HG03432 (cell line): Measurements from ENCODE around the gene ZNF497.
A peak's percentile ranks its signal among the peaks of the same experiment; 100 is the strongest.

Experiments used
- ATAC-seq: cut with Tn5 transposase; IDR thresholded peaks from one replicate; pipeline ENCODE4 v1.9.1; 2021; ENCODE audit warnings: mild to moderate bottlenecking, moderate library complexity; ENCODE audit not compliant: unreplicated experiment

ZNF497 gene

DNA sequence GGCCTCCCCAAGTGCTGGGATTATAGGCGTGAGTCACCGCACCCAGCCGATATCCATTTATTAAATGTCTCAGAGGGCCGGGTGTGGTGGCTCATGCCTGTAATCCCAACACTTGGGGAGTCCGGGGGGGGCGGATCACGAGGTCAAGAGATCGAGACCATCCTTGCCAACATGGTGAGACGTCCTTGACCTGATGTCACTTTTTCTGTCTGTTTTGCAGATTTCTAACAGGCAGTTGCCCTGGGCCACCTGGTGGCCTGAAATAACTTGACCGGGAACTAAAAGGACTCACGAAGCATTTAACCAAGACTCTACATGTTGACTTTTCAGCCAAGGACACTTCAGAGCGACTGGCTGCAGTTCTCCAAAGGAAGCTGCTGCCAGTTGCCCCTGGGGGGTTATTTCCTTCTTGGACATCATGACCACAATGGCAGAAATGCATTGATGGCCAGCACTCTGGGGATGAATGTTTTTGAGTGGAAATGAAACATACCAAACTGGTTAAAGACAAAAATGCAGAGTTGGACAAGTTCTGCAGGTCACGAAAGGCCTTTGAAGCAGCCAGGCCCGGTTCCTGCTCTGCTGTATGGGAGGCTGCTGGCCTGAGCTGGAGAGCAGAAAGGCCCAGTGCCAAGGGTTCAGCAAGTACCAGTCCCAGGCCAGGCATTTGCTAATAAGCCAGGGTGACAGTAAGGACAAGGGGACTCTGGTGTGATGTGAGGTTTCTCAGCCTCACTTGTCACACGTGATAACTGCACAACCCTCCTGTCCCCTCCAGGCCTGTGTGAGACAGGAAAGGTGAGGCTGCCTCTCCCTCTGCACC, 10.0 kb upstream of the ZNF497 start:
- ATAC-seq: no peak

DNA sequence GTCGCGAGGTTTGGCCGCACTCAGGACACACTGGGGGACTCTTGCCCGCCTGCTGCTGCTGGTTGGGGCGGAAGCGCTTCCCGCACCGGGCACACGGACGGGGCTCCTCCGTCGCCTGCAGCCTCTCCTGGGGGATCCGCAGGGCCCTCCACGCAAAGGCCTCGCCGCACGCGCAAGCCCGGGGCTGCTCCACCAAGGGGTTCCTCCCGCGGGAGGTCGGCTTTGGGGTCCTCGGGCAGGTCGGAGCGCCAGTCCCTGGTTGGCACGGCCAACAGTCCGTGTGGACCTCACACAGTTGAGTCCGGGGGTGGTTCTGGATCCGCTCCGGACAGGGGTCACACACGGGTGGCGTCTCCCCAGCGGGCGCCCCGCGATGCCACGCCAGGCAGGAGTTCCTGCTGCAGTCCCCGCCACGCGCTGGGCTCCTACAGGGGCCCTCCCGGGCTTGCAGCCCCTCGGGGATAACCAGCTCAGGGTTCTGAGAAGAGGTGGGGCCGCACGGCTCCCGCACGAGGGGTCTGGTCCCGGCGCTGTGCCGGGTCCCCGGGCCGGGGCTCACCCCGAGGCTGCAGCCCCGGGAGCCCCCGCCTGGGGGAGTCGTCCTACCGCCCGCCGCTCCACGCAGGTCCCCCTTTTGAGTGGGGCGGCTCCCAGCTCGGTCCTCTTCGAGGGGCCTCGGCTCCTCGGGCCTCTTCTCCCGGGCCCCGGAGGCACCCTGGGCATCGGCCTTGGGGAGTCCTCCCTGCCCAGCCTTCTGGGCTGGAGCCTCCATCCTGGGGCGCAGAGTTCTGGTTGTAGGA, 6.2 kb upstream of the ZNF497 start:
- ATAC-seq: no peak

DNA sequence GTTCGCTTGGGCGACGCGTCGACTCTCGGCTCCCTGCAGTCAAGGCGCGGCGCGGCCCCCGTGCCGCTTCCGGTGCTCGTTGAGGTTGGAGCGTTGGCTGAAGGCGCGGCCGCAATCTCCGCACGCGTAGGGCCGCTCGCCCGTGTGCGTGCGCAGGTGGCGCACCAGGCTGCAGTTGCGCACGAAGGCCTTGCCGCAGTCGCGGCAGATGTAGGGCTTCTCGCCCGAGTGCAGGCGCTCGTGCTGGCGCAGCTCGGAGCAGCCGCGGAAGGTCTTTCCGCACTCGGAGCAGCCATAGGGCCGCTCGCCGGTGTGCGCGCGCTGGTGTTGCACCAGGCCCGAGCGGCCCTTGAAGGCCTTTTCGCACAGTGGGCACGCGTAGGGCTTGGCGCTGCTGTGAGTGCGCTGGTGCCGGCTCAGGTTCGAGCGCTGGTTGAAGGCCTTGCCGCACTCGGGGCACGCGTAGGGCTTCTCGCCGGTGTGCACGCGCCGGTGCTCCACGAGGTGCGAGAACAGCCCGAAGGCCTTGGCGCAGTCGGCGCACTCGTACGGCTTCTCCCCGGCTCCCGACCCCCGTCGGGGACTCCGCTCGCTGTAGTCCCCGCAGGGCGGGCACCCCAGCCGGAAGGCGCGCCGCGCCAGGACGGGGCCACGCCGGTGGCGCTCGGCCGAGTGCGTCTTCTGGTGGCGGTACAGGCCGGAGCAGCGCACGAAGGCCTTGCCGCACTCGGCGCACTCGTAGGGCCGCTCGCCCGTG, 5.3 kb upstream of the ZNF497 start:
- no peak for ATAC-seq

DNA sequence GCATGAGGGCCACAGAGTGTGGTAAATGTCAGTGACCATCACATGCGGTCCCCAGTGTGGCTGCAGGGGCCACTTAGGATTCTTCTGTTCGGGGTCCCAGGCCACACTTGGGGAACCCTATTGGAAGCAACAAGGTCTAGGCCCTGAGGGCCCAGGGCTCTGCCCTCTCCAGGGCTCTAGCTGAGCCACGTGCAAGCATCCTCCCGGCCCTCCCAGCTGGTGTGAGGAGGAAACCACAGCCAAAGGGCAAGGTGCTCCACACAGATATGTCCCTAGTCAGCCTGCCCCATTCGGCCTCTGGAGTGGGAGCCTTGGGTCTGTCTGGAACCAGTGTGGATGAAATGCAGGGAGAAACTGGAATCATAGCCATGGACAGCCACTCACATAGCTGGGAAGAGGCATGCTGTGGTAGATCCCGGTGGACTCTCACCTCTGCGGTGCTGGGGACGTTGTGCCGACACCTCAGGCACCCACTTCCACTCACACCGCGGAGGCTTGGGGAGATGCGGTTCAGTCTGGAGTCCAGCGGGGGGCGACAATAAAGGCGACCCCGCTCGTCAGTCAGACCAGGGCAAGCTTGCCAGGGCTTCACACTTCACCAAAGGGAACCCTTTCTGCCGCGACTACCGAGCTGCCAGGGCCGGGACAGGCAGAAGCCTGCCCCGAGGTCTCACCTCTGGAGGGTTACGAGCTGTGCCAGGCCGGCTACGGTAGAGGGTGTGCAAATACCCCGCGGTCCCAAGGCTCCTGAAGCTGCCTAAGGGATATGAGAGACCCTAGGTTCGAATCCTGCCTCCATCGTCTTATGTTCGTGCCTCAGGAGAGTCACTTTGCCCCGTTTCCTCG, 4.3 kb upstream of the ZNF497 start:
- no peak for ATAC-seq

DNA sequence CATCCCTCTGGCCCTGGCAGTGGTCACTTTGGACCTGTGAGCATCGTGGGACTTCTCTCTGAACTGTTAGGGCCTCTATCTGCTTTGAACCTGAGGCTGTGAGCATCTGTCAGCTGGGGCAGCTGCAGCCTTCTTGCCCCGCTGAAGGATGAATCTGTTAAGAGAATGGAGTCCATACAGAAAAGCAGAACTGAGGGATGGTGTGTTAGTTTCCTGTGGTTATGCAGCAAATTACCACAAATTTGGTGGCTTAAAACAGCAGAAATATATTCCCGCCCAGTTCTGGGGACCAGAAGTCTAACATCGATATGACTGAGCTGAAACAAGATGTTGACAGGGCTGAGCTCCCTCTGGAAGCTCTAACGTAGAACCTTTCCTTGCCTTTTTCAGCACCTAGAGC, 1.6 kb upstream of the ZNF497 start:
- ATAC-seq: no peak

DNA sequence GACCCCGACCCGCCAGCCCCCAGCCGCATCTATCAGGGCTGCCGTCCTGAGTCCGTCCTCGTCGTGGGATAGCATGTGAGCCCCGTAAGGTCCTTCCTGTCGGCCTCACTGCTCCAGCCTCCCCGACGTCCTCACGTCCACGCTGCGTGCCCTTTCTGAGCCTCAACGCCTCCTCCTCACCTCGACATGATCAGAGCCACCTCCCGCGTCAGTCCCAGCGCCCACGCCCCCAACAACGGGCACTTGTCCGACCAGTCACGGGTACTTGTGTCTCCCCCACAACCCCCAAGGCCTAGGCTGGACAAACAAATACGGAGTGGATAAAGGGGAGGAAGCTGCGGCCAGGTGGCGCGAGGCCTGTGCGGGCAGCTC, 665 bp downstream of the ZNF497 start:
- peak; percentile 13 for ATAC-seq

DNA sequence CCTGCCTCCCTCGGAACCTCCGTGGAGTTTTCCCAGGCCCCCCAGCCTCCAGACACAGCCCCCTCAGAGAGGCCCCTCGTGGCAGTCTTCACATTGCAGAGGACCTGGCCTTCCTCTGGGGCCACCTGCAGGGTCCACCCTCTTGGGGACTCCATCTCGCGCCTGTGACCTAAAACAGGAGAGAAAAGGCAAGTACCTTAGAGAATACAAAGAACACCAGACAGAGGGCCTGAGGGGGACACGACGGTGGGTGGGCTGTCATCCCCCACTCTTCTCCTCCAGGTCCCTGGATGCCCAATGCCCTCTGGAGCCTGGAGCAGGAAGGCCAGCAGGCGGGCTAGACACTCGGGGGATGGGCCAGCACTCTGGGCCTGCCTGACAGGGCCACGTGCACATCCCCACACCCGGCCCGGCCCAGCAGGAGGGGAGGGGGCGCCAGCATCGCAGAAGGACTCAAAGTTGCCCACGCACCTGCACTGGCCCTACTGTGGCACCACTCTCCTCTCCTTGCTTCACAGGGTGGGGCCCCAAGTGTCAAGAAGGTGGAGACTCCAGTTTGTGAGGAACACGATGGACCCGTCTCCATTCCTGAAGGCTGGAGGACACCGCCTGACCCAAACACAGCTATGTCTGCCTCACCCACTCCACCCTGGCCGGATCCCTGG, 4.9 kb downstream of the ZNF497 start:
- no peak for ATAC-seq

DNA sequence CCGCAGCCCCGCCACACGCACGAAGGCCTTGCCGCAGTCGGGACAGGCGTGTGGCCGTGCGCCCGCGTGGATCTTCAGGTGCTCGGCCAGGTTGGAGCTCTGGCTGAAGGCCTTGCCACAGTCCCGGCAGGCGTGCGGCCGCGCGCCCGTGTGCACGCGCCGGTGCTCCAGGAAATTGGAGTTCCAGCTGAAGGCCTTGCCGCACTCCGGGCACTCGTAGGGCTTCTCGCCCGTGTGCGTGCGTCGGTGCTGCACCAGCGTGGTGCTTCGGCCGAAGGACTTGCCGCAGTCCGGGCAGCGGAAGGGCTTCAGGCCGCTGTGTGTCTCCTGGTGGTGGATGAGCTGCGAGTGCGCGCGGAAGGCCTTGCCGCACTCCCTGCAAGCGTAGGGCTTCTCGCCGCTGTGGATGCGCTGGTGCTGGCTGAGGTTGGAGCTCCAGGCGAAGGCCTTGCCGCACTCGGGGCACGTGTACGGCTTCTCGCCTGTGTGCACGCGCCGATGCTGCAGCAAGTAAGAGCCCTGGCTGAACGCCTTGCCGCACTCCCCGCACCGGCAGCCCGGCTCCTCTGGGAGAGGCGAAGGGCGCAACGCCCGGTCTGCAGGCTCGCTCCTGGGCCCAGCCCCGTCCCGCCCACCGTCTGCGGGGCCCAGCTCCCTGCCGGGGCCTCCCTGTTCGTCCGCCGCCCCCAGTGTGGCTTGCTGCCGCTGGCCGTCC, 5.6 kb downstream of the ZNF497 start:
- ATAC-seq: no peak

DNA sequence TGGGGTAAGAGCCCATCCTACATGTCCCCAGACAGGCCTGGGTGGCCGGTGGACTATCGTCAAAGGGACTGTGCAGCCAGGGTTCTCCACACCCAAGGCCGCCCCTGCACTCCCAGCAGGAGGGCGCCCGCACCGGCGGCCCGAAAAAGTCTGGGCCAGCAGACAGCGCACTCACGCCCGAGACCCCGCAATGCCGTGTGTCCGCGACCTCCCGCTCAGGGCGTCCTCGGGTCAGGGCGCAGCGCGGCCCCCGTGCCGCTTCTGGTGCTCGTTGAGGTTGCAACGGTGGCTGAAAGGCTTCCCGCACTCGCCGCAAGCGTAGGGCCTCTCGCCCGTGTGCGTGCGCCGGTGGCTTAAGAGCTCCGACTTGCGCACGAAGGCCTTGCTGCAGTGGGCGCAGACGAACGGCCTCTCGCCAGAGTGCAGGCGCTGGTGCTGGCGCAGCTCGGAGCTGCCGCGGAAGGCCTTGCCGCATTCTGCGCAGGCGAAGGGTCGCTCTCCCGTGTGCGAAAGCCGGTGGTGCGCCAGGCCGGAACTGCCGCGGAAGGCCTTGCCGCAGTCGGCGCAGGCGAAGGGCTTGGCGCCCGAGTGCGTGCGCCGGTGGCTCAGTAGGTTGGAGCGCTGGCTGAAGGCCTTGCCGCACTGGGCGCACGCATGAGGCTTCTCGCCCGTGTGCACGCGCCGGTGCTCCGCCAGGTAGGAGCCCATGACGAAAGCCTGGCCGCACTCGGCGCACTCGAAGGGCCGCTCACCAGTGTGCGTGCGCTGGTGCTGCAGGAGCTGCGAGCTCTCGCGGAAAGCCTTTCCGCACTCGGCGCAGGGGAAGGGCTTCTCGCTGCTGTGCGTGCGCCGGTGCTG, 6.4 kb downstream of the ZNF497 start:
- no peak for ATAC-seq

DNA sequence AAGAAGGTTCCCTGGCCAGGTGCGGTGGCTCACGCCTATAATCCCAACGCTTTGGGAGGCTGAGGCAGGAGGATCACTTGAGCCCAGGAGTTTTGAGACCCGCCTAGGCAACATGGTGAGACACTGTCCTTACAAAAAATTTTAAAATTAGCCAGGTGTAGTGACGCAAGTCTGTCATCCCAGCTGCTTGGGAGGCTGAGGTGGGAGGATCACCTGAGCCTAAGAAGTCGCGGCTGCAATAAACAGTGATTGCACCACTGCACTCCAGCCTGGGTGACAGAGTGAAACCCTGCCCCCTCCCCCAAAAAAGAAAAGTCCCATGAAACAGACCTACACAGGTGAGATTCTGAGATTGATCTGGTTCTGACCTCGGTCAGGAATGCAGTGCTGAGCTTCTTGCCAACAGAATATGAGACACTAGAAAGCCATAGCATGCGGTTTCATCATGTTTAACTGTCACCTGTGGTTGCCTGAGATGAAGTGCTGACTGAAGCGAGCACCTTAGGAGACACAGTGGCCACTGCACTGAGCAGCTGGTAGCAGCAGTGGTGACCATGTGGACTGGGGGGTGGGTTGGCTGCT, 7.2 kb downstream of the ZNF497 start:
- no peak for ATAC-seq

DNA sequence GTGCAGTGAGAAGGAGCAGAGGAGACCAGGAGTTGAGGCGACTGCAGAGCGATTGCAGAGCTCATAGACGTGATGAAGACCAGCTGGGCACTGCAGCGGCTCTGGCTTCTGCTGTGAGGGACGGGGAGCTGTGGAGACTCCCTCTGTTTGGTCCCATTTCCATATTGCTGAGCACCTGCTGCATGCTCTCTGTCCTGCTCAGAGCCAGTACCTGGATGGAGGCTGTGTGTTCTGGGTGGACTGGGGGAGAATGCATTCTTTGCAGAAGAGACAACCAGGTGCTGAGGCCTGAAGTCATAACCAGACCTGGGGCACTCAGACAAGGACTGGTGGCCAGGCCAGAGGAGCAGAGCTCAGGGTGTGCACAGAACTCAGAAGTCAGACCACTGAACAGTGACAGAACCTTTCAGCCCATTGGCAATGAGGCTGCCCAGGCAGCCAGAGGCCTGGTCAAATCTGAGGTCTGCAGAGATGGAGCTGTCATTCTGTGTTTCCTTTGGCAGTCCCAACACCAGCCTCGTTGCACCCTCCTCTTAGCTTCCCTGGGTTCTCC, 8.0 kb downstream of the ZNF497 start:
- no peak for ATAC-seq

DNA sequence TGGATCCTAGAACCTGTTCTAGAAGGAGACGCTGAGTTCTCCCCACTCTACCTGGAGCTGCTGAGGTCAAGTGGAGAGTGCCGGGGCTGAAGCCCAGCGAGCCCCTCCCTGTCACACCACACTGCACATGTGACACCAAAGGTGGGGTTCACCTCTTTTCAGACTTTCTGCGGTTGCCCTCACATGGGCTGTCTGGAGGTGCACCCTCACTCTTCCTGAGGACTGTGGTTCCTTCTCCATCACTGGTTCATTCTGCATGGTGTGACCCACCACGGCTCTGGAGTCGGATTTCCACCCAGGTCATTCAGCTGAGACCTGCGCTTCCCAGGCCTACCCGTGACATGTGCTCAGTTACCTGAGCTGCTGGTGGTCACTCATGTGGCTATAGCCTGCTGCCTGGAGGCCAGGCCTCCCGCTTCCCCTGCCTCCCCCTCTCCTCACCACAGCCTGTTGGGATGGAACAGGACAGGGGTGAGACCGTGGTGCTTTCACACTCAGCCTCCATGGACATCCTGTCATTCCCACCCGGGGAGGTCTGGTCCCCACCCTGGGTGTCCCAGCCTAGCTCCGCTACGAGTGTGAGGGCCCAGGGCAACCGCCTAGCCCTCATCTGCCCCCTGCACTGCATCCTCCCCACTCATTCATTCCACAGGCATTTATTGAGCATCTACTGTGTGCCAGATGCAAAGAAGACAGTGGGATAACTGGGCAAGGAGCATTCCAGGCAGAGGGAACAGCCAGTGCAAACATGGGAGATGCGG, 8.7 kb downstream of the ZNF497 start:
- ATAC-seq: no peak

DNA sequence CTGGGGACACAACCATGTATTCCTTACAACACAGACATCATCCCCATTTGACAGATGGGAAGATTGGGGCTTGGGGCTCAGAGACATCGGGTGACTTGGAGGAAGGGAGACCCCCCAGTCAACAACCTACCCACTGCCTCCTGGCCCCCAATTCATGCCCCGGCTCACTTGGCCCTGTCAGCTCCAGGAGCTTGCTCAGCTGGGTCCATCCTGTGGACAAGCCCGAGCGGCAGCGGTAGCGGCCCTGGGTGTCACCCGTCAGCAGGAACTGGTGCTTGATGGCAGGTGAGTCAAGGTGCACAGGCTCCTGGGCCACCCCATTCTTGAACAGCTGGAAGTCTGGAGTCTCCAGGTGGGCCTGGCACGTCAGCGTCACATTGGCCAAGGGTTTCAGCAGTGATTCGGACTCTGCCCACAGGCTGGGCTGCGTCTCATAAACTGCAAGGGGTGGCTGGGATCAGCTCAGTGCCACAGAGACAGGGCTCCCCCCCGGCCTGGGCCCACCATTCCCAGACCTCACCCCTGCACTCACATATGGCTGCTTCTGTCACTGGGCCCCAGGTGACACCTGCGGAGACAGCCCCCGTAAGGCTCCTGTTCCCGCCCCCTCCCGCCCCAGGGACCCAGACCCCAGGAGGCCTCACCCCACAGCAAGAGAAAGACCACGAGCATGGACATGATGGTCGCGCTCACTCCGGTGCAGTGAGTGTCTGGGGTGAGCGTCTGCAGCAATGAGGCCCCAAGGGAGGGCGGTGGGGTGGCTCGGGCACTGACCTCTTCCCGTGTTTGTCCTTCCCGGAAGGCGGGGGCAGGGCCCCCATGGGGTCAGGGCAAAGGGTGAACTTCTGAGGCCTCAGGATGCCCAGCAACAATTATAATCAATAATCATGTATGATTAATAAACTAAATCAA, 9.5 kb downstream of the ZNF497 start, which contains the start of gene A1BG:
Gene A1BG (minus strand): TSS at position 733 of the 912 bp plus-strand sequence. CDS start 55 bp downstream, at position 678.
- no peak for ATAC-seq

DNA sequence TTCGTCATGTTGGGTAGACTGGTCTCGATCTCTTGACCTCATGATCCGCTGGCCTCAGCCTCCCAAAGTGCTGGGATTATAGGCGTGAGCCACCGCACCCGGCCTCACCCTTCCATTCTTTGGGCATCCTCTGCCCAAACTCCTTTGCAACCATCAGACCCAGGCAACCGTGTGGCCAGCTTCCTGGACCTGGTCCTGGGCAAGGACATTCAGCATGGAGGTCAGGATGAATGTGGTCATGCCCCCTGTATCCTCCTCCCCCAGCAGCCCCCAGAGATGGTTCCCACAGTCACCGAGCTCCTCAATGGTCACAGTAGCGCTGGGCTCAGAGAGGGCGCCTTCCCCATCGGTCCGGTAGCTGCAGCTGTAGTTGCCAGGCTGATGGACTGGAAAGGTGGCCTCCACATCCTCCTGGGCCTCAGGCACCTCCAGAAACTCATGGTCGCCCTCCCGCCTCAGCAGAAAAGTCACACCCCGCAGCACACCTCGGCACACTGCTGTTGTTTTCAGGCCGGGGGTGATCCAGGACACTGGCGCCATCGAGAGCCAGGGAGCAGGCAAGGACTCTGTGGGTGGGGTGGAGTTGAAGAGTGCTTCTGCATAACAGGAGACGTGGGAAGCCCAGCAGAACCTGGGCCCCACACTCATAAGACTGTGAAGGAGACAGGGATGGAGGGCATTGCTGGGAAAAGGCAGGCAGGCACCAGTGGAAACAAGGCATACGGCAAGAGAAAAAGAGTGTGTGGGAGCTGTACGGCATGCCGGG, 10.4 kb downstream of the ZNF497 start:
- no peak for ATAC-seq

DNA sequence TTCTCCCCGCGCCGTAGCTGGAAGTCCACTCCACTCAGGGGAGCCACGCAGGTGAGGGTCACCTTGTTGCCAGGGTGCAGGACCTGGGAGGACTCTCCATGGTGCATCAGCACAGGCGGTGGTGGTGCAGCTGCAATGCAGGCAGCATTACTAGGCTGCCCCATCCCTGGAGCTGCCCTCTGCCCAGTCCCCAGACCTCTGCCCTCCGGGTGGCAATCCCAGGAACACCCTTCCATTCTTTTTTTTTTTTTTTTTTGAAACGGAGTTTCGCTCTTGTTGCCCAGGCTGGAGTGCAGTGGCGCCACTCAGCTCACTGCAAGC, 11.0 kb downstream of the ZNF497 start:
- ATAC-seq: no peak
